Measurements from ENCODE around the gene IRS4.

- TF ChIP-seq, protein P1, sequence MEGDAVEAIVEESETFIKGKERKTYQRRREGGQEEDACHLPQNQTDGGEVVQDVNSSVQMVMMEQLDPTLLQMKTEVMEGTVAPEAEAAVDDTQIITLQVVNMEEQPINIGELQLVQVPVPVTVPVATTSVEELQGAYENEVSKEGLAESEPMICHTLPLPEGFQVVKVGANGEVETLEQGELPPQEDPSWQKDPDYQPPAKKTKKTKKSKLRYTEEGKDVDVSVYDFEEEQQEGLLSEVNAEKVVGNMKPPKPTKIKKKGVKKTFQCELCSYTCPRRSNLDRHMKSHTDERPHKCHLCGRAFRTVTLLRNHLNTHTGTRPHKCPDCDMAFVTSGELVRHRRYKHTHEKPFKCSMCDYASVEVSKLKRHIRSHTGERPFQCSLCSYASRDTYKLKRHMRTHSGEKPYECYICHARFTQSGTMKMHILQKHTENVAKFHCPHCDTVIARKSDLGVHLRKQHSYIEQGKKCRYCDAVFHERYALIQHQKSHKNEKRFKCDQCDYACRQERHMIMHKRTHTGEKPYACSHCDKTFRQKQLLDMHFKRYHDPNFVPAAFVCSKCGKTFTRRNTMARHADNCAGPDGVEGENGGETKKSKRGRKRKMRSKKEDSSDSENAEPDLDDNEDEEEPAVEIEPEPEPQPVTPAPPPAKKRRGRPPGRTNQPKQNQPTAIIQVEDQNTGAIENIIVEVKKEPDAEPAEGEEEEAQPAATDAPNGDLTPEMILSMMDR (IDR thresholded peaks at IDR 0.05 in 8 of 11, conservative IDR thresholded peaks at IDR 0.05 in 3 of 11): no peak
- TF ChIP-seq POLR2AphosphoS5 (IDR thresholded peaks at IDR 0.05): no peak
Observed at GRCh38 chrX:108772549-108772948, 36.2 kb upstream of the IRS4 start.

All from spleen (tissue), 7 donors.